HG03280 (cell line): ENCODE data around the gene JAZF1.

Experiments used
- ATAC-seq: cut with Tn5 transposase; IDR thresholded peaks from one replicate; pipeline ENCODE4 v1.9.1; 2021; ENCODE audit warnings: mild to moderate bottlenecking, moderate library complexity; ENCODE audit not compliant: unreplicated experiment

JAZF1 gene

DNA sequence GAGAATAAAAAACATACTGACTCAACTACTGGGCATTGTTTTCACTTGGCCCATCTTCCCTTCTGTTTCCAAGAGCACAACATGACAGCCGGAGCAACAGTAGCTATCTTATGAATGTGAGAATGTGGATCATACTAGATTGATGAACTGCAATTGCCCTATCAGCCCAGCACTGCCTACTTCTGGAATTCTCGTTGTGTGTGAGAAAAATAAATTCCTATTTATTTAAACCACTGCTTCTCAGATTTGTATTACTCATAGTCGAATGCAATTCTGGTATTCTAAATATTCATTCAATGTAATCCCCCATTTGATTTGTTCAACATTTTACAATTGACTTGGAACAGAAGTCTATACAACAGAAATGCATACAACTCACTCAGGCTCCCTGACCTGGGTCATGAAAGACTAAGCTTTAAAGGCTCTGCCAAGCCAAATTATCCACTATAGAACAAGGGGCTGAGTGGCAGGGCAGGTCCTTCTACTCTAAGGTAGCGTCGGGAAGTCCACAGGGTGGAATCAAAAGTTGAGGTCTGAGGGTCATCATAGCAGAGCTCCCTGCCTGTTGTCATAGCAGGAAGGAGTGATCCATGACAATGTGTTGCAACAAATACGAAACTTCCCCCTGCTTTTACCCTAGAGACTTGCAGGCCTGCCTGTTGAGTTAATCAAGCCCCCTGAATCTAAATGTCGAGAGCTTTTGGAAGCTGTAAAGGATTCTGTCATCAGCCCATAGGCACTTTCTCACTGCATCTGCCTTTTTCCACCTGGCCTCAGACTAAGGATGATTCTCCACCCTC lies 12.4 kb upstream of the JAZF1 start:
- no peak for ATAC-seq

DNA sequence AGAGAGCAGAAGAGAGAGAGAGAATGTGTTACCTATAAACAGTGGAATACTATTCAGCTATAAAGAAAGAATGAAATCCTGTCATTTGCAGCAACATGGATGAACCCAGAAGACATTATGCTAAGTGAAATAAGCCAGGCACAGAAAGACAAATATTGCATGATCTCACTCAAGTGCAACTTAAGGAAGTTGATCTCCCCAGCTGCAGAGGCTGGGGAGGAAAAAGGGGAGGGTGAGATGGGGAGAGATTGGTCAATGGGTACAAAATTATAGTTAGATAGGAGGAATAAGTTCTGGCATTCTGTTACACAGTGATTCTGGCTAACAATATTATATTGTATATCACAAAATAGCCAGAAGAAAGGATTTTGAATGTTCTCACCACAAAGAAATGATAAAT lies 11.2 kb upstream of the JAZF1 start:
- ATAC-seq, result no peak

DNA sequence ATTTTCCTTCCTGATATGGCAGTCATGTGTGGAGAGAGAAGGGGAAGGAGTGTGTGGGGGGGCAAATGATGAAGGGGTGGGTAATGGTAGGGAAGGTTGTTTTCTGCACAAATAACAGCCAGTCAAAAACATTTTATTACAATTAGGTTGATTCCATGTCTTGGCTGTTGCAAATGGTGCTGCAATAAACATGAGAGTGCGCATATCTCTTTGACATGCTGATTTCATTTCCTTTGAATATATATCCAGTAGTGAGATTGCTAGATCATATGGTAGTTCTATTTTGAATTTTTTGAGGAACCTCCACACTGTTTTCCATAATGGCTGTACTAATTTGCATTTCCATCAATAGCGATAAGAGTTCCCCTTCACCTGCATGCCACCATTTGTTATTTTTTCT lies 10.6 kb upstream of the JAZF1 start:
- ATAC-seq, result no peak

DNA sequence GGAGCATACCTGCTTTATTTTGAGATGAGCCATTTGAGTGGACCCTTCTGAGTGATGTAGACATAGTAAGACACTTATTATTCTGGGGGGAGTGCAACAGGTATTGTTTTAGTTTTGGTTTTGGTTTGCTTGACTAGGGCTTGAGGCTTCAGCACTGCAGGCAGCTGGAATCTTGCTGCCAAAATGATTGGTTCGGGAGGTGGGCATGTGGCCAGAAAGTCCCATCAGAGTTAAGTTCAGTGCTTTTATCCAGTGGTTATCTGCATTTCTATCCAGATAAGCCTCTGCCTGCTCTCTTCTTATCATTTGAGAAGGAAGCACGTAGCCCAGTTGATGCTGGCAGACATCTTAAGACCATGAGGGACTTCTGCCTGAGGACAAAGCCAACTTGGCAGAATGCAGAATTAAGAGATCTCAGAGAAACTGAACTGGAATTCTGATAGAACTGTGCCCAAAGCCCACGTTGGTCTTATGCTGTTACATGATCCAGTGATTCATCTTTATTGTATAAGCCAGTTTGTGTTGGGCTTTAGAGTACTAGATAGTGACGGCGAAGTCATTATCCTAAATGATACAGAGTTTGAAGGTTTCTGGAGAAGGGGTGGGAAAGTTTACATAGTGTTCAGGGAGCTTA lies 9.6 kb upstream of the JAZF1 start:
- no peak for ATAC-seq

DNA sequence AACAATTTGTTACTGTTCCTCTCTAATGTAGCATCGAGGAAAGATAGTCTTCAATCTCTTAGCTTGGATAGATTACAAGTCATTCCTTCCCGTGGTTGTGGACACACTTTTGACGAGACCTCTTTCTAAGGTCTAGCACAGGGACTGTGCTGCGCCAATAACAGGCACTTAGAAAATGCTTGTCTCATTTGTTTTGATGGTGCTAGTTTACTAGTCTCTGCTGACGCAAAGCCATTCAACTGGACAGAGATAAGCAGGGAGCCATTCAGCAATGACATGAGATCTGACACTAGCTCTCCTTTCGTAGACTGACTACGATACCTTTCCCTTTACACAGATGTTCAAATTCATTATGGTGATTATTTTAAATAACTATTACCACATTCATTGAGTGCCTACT lies 6.4 kb upstream of the JAZF1 start:
- ATAC-seq, result no peak

DNA sequence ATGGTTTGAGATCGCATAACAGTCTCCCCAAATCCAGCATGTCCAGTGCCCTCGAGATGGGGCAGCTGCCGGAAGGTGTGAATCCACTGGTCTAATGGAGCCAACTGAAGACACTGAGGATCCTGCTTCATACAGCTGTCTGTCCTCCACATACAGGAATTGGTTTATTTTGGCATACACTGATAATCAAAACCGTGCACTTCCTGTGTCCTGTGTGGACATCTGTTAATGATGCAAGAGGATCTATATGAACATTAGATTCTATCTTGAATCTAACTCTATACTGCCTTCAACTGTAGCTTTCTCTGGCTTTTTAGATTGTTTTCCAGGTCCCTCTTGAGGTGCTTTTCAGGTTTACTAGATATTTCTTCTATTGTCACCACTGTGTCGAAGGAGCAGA lies 3.0 kb upstream of the JAZF1 start:
- no peak for ATAC-seq

DNA sequence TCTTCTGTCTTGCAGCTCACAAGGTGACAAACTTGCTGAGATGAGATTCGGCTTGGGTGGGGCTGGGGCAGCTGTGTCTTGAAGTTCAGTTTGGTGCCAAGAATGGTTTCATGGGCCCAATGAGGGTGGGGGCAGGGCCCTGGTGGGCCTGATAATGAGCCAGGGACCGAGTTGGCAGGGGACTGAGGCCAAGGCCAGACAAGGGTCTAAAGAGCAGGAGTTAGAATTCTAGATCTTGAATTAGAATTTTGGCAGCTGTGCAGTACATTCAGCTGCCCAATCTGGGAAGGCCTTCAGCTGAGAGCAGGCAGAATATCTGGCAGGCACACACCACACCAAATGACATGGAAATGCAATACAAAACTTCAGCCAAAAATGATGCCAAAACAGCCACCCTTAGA lies 1.5 kb upstream of the JAZF1 start:
- ATAC-seq, result no peak

DNA sequence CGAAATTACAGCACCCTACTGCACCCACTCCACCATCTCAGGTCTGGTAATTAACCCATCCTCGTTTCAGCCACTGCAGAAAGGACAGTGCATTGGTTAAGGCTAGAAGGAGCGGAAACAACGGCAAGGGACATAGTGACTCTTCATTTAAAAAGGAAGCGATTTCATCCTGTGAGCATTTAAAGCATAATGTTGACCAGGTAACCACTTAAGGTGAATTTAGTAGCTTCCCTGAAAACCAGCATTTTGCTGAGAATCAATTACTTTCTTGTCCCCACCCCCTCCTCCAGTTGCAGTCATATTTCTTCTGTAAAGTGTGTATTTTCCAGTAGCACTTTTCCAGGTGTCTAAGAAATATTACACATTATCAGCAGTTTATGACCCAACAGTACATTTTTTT lies 821 bp upstream of the JAZF1 start:
- no peak for ATAC-seq

DNA sequence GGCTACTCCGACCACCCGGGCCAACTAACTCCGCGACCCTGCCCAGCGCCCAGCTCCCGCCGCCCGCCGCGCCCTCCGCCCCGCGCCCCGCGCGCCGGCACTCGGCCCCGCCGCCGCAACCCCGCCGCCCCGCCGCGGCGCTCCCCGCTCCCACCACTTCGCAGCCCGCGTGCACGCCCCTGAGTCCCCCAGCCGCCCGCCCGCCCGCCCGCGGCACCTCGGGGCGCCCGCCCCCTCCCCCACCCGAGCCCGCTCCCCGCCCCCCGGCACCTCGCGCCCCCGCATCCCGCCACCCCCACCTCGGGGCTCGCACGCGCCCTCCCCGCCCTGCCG lies 598 bp downstream of the JAZF1 start:
- no peak for ATAC-seq

DNA sequence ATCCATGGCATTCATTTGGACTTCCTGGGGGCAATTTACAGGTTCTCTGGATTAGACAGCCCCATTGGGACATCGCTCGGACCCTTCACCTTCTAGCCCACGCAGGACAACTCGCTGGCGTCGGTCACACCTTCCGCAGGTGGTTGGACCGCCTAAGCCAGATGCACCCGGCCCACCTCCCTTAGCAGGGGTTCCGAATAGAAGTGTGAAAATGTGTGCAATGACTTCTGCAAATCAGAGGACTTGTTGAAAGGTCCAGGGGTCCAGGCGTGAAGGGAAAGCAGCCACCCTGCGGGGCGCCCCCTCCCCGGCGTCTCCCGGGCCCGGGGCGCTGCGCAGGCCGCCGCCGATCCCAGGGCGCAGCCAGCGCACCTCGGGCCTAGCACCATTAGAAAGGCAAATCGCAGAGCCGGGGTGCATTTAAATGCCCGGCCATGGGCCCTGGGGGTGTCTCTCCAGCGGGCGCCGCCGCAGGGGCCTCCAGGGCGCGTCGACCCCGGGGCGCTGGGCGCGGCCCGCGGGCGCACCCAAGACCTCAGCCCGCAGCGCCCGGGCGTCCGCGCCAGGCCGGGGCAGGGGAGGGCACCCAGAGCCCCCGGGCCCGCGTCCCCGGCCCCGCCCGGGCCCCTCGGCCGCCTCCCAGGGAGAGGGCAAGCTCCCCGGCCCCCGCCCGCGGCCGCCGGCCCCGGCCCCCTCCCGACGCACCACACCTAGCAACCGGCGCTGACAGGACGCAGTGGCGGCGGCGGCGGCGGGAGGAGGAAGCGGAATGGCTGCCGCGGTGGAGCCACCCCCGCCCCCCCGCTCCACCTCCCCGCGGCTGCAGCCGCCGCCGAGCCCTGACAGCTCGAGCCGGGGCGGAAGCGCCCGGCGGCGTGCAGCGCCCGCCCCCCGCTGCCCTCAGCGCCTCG lies 1.2 kb downstream of the JAZF1 start:
- peak; percentile 70 for ATAC-seq

DNA sequence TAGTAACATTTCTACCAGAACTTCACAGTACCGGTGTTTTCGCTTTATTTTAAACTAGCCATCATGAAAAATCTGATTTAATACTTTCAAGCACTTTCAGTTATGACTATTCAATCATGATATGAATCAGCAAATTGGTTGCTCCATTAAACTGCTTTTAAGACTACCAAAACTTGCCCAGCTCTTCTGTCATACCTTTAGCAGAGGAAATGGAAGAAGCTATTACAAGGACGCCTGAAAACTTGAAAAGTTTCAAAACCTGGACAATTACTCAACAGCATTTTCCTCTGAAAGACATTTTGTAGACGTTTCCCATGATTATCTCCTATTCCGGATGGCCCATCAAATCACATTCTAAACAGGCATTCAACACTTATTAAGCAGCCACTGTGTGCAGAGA lies 2.0 kb downstream of the JAZF1 start:
- no peak for ATAC-seq

DNA sequence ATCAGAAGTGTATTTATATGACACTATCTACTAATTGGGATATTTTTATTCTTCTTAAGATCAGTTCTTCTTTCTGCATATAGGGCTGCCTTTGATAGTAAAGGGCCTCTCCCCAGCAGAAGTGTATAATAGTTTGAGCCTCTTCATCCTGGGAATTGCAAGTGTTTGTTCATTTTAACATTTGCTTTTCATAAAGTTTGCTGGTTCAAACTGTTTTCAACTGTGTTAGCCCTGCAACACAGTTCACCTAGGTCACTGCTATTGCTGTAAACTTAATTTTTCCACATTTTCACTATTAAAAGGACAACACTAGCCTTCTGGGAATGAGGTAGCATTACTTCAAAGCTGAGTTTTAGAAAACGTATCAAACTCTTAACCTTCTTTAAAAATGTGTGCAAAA lies 2.8 kb downstream of the JAZF1 start:
- ATAC-seq, result no peak

DNA sequence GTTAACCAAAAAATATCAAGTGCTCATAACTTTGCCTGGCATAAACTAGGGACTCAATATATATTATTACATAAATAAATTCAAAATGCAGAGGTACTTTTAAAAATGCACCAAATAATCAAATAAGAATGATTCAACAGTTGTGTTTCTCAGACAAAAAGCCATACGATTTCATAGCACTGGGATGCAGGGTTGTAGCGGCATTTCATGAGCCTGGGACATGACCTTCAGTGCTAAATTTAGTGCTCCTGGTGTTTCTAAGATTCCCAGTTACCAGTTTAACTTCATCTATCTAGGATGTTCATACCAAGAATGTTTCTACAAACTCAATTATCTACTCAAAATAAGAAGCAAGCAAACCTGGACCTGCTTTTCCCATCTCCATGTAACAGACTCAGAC lies 4.0 kb downstream of the JAZF1 start:
- no peak for ATAC-seq

DNA sequence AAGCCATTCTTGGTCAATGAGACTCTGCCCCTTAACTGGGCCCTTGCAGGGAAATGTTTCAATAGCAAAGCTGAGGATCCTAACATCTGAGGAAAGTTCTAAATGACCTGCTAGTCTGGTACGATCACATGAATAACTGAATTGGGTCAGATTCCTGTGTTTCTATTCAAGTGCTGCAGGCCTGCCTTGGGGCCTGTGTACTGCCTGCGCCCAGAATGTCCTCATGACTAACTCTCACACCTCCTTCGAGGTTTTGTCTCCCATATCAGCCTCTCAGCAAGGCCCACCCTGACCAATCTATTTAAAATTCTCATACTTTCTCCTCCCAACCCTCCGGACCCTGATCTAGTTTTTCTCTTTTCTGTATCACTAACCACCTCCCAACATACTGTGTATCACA lies 4.4 kb downstream of the JAZF1 start:
- no peak for ATAC-seq

DNA sequence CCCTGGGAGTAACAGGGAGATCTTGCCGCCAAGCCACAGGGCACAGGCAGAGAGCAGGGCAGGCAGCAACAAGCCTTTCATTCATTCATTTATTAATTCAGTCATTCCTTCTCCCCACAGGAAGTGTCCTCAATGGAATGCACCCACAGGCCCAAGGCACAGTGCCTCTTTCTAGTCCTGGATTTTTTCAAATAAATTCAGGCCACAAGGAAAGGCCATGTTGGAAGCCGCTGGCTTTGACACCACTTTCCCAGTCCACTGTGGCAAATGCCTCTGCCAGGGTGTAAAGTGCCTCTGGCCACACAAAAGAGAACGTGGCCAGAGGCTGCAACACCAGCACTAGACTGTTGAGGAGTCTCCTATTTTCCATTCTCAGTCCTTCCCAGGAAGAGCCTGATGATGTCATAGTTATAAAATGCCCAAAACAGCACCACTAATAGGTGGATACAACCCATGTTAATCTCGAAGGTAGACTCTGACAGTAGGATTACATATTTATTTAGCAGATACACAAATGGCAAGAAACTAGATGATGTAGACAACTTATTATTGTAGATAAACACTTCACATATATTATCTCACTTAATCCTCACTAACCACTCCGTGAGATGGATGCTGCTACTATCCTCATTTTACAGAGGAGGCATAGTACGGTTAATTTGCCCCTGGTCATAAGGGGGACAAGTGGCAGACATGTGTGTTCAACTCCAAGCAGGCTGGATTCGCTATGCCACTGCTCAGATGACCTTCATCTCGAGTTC lies 5.5 kb downstream of the JAZF1 start:
- ATAC-seq, result no peak

DNA sequence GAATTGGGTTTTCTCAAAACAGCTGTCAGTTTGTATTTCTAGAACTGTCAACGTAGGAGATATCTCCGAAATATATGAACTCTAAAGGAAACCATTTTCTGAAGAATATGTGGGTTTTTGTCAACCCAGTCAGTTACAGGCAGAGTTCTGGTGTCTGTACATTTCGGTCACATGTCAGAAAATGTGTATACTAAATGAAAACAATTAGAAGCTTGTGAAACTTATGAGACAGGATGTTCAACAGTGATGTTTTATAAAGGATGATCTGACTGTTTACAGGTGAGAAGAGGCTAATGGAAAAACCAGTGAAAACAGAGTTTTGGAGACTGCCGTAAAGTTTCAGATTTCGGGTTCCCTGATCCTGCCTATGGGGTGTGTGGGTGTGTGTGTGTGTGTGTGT lies 6.2 kb downstream of the JAZF1 start:
- no peak for ATAC-seq

DNA sequence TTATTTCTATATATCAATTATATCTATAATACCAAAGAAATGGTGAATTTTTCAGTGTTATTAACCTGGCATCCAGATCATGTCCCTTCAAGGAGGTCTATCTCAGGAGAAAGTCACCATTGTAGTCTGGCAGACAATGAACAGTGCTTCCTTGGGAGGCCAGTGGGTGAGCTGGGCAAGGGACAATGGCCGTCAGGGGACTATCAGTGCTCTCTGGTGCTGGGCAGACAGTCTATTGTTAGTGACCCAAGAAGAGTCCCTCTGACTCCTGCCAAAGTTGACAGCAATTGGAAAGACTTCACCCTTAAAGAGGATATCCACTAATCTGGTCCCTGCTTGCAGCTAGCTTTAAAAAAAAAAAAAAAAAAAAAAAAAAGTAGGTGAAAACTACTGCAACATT lies 7.1 kb downstream of the JAZF1 start:
- ATAC-seq, result no peak

DNA sequence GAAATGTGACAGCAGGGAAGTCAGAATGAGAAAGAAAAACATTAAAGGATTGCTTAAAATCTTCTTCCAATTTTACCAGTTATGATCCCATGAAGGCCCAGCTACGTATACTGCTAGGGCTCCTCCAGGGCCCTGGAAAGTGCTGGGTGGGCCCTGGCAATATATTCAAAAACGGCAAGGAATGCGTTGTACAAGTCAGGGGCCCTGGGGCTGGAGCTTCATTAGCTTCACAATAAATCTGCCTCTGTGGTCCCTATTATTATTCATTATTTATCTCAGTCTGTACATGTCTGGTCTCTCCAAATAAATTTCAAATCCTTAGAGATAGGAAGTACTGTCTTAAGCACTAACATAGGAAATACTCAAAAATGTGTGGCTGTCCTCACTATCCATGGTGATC lies 7.6 kb downstream of the JAZF1 start:
- ATAC-seq, result no peak

DNA sequence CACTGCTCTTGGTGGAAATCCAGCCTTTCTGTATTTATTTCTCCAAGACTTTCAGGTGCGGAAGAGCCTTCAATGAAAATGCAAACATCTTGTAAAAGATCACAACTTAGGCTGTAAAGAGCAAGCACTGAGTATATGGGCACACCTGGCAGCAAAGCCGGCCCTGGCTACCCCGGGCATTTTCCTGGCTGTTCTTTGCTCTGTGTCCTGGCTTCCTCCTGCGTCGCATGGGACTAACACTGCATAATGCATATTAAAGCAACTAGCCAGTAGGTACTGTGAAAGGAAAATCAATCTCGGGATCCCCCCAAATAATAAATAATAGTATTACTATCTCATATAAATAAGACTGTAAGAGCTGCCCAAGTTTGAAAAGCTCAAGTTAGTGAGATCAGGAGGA lies 9.9 kb downstream of the JAZF1 start:
- no peak for ATAC-seq

DNA sequence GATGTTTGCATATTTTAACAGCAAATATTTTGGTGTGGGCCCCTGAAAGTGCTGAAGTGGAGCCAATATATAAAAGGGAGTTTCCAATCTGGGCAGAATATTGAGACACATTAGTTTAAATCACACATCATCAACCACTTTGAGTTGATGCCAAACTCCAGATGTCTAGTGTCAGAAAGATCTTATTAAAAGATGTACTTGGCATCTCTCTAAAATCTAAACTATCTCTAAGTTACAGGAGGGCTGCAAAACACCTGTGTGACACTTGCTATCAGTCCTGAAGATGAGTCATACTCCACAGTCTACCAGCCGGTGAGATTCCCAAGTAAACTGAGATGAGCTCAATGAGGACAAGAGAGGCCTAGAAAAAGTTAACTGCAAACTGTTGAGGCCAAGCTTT lies 11.4 kb downstream of the JAZF1 start:
- ATAC-seq, result no peak
